SK-N-SH (cell line): ENCODE data around the gene CRP. TPM values are rescaled to one million over a fixed set of nuclear protein-coding genes. Genes with fewer than 3 reads are reported as not detected.

ENCODE experiments used
- CTCF ChIA-PET: fragments of 300-600, 350-600 bp; formaldehyde crosslinking; extraction: SDS; loops from one replicate; lab custom pipeline; 2021; lab: Yijun Ruan, JAX
- POLR2A ChIA-PET: fragments of 350-600 bp; sonication (Branson Sonifier 250); formaldehyde crosslinking; extraction: SDS; loops from one replicate; lab custom pipeline; 2020; ENCODE audit warnings: antibody characterized with exemption, inconsistent platforms; lab: Yijun Ruan, JAX
- DNase-seq: peaks from one replicate; pipeline ENCODE4 v3.0.0; 2012
- H2AFZ ChIP-seq: fragments of 200-600 bp; sonication (generic); 2 replicates; pipeline ENCODE4 v1.8.1; 2016; ENCODE audit warnings: antibody characterized with exemption, mild to moderate bottlenecking, low read depth
- H3F3A ChIP-seq: fragments of 200-600 bp; sonication (generic); replicated peaks from 2 replicates; pipeline ENCODE3; 2016; ENCODE audit warnings: antibody characterized with exemption, mild to moderate bottlenecking; ENCODE audit not compliant: insufficient read depth
- H3K27ac ChIP-seq, 2 experiments: fragments of 200-500 bp in 1 of 2; fragments of 200-600 bp in 1 of 2; sonication (Bioruptor generic) in 1 of 2; sonication (generic), shearing (Covaris generic) in 1 of 2; 2 replicates each; pipeline versions ENCODE4 v1.5.1 to v1.6.1; 2014 to 2016; ENCODE audit warnings: low read depth in 2 of 2, inconsistent platforms in 1 of 2, low read length in 1 of 2, mild to moderate bottlenecking in 1 of 2, mixed read lengths in 1 of 2
- H3K27me3 ChIP-seq: fragments of 200-600 bp; sonication (generic), shearing (Covaris generic); 2 replicates; pipeline ENCODE4 v1.6.1; 2016; ENCODE audit warnings: mixed run types; ENCODE audit not compliant: insufficient read depth
- H3K36me3 ChIP-seq, 2 experiments: fragments of 200-500 bp in 1 of 2; fragments of 200-600 bp in 1 of 2; sonication (Bioruptor generic) in 1 of 2; sonication (generic) in 1 of 2; replicated peaks in 1 of 2; 2 replicates each; pipeline versions ENCODE3 to v1.5.1; 2014 to 2016; ENCODE audit warnings: low read length in 1 of 2, mild to moderate bottlenecking in 1 of 2; ENCODE audit not compliant: insufficient read depth in 2 of 2, control insufficient read depth in 1 of 2
- H3K4me1 ChIP-seq, 2 experiments: fragments of 200-500 bp in 1 of 2; fragments of 200-600 bp in 1 of 2; sonication (Bioruptor generic) in 1 of 2; sonication (generic), shearing (Covaris generic) in 1 of 2; 2 replicates each; pipeline versions ENCODE4 v1.5.1 to v1.6.1; 2014 to 2016; ENCODE audit warnings: low read depth in 1 of 2, low read length in 1 of 2, mixed run types in 1 of 2; ENCODE audit not compliant: insufficient read depth in 2 of 2, control insufficient read depth in 1 of 2
- H3K4me2 ChIP-seq: fragments of 200-600 bp; sonication (generic), shearing (Covaris generic); 2 replicates; pipeline ENCODE4 v1.6.1; 2017; ENCODE audit warnings: mixed run types
- H3K4me3 ChIP-seq, 2 experiments: fragments of 200-500 bp in 1 of 2; fragments of 200-600 bp in 1 of 2; sonication (Bioruptor generic) in 1 of 2; sonication (generic), shearing (Covaris generic) in 1 of 2; 2 replicates each; pipeline versions ENCODE4 v1.5.1 to v1.8.1; 2014 to 2016; ENCODE audit warnings: low read depth in 2 of 2, inconsistent platforms in 1 of 2, low read length in 1 of 2, mild to moderate bottlenecking in 1 of 2, mixed read lengths in 1 of 2, moderate library complexity in 1 of 2
- H3K79me2 ChIP-seq: fragments of 200-600 bp; sonication (generic); 2 replicates; pipeline ENCODE4 v1.8.1; 2017; ENCODE audit warnings: mild to moderate bottlenecking; ENCODE audit not compliant: insufficient read depth
- H3K9ac ChIP-seq: fragments of 200-600 bp; sonication (generic); 2 replicates; pipeline ENCODE4 v1.6.1; 2017; ENCODE audit warnings: mixed run types
- H3K9me2 ChIP-seq: fragments of 200-600 bp; sonication (generic); 2 replicates; pipeline ENCODE4 v1.6.1; 2017; ENCODE audit warnings: mixed run types
- H3K9me3 ChIP-seq: fragments of 200-600 bp; sonication (generic); 2 replicates; pipeline ENCODE4 v1.6.1; 2017; ENCODE audit warnings: mixed run types, mild to moderate bottlenecking, moderate library complexity
- H4K20me1 ChIP-seq: fragments of 200-600 bp; sonication (generic); 2 replicates; pipeline ENCODE4 v1.6.1; 2017; ENCODE audit warnings: mild to moderate bottlenecking, mixed run types; ENCODE audit not compliant: insufficient read depth
- CHD2 ChIP-seq: fragments of 150-350 bp; IDR thresholded peaks from 2 replicates; pipeline ENCODE4 v1.6.1; 2018; ENCODE audit warnings: low read length; ENCODE audit not compliant: partially characterized antibody
- CTCF ChIP-seq: fragments of 200-600 bp; sonication (generic); IDR thresholded peaks from 2 replicates; pipeline ENCODE4 v1.6.1; 2017; ENCODE audit warnings: antibody characterized with exemption, mild to moderate bottlenecking, moderate library complexity
- FOSL2 ChIP-seq: IDR thresholded peaks from 2 replicates; pipeline ENCODE4 v1.4.0; 2012; ENCODE audit warnings: low read depth, mild to moderate bottlenecking, moderate library complexity, borderline replicate concordance
- FOXJ3 ChIP-seq: sonication (generic); formaldehyde crosslinking; IDR thresholded peaks from 2 replicates; pipeline ENCODE4 v1.5.1; 2020; ENCODE audit warnings: mild to moderate bottlenecking, missing genetic modification reagents
- FOXM1 ChIP-seq: IDR thresholded peaks from 2 replicates; pipeline ENCODE4 v1.4.0; 2012; ENCODE audit warnings: low read depth, mild to moderate bottlenecking
- GABPA ChIP-seq: IDR thresholded peaks from 2 replicates; pipeline ENCODE4 v1.4.0; 2012; ENCODE audit warnings: low read depth, mild to moderate bottlenecking
- GATA2 ChIP-seq: sonication (generic); formaldehyde crosslinking; IDR thresholded peaks from 2 replicates; pipeline ENCODE4 v1.5.0; 2020; ENCODE audit warnings: mild to moderate bottlenecking, missing genetic modification reagents
- MEF2A ChIP-seq: IDR thresholded peaks from 2 replicates; pipeline ENCODE4 v1.4.0; 2012; ENCODE audit warnings: low read depth, borderline replicate concordance
- RAD21 ChIP-seq: IDR thresholded peaks from 2 replicates; pipeline ENCODE4 v1.6.1; 2012; ENCODE audit warnings: mild to moderate bottlenecking, low read length
- RFX5 ChIP-seq: IDR thresholded peaks from 2 replicates; pipeline ENCODE4 v1.6.1; 2012; ENCODE audit warnings: mild to moderate bottlenecking, improper control_type of control experiment, low read length
- SIN3A ChIP-seq: IDR thresholded peaks from 2 replicates; pipeline ENCODE4 v1.6.1; 2012; ENCODE audit warnings: low read depth, mild to moderate bottlenecking, low read length, moderate library complexity, borderline replicate concordance
- SMC3 ChIP-seq: IDR thresholded peaks from 2 replicates; pipeline ENCODE4 v1.6.1; 2012; ENCODE audit warnings: low read depth, low read length, improper control_type of control experiment
- TAF1 ChIP-seq: IDR thresholded peaks from 2 replicates; pipeline ENCODE4 v1.6.1; 2012; ENCODE audit warnings: low read depth, mild to moderate bottlenecking, low read length, moderate library complexity, borderline replicate concordance
- TCF12 ChIP-seq: IDR thresholded peaks from 2 replicates; pipeline ENCODE4 v1.4.0; 2012
- TEAD4 ChIP-seq: IDR thresholded peaks from 2 replicates; pipeline ENCODE4 v1.4.0; 2012; ENCODE audit warnings: mild to moderate bottlenecking, borderline replicate concordance; ENCODE audit not compliant: insufficient read depth
- YY1 ChIP-seq: IDR thresholded peaks from 2 replicates; pipeline ENCODE4 v1.4.0; 2012; ENCODE audit warnings: low read depth, mild to moderate bottlenecking
- WGBS: methylation state at CpG from one replicate; pipeline ENCODE4 v1.1.6; 2017; ENCODE audit warnings: low lambda C conversion rate; 5-methylcytosine and 5-hydroxymethylcytosine counted together
- polyA plus RNA-seq, 3 experiments: library from polyadenylated mRNA; depleted of rRNA; stranded (reverse); fragments of >200 nt; gene quantifications; 2 replicates each; pipeline ENCODE4 v1.2.3, GENCODE V29; 2012
- TF ChIP-seq, protein P1 (sequence below): IDR thresholded peaks from 2 replicates; pipeline ENCODE4 v1.6.1; 2012; ENCODE audit warnings: mild to moderate bottlenecking, low read depth, low read length, moderate library complexity

Gene CRP
- polyA plus RNA-seq, 1 of the 3 experiments (the other 2 are of a cell fraction): not detected

DNA sequence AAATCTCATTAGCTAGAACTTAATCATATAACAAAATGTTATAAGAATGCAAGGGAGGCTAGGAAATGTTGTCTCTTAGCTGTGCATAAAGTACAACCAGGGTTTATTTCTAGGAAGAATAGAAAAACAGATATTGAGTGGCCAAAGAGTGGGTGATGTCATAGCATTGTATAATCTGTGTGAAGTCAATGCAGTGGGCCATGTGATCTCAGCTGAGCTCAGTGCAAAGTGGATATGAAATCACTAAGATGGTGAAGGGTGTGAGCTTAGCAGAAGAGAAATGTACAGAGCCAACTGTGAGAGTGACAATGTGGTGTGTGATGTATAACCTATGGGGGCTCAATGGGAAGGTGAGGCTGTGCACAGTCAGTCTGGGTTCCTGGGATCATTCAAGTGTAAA, 36.6 kb upstream of the CRP start (continued):
- TF ChIP-seq CTCF (no peak), CHD2 (no peak)

DNA sequence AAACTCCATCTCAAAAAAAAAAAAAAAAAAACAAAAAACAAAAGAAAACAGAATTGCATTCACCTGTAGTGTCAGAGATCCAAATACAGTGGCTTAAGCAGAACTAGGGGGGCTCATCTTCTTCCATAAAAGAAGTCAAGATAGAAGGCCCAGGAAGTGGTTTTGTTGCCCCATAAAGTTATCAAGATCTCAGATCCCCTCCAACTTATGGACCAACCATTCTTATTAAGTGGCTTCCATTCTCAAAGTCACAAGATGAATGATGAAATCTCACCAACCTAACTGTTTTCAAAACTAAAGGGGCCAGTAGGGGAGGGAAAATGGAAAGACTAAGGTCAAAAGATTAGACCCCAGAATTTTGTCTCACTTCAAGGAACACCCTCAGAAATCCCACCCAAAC, 36.2 kb upstream of the CRP start:
- H3K27ac ChIP-seq: no peak overlapping the region
- H3K79me2 ChIP-seq: no peaks in the 10 kb centered on the region
- H3K36me3 ChIP-seq: no peaks in the 10 kb centered on the region
- no peak overlapping the region for H3K4me3 ChIP-seq
- no peaks in the 10 kb centered on the region for H3K4me1 ChIP-seq
- ChIA-PET CTCF (no interaction called here), POLR2A (no interaction called here)
- no peak overlapping the region for H3K4me2 ChIP-seq
- H3K27me3 ChIP-seq: peaks cover 8% of the 10 kb centered on the region; the same call in 1 of the 2 replicates
- no peak for TF ChIP-seq MEF2A
- no peak for TF ChIP-seq GATA2
- TF ChIP-seq TAF1: no peak
- TF ChIP-seq FOSL2: no peak
- TF ChIP-seq RFX5: no peak
- no peak for TF ChIP-seq RAD21
- no peak for TF ChIP-seq YY1
- no peak for TF ChIP-seq TEAD4
- TF ChIP-seq FOXJ3 (CRISPR knock-in tag): no peak
- no peak for TF ChIP-seq FOXM1
- TF ChIP-seq SIN3A: no peak
- TF ChIP-seq CTCF: no peak
- no peak for TF ChIP-seq SMC3
- DNase-seq: no peak
- no peak overlapping the region for H2AFZ ChIP-seq
- no peaks in the 10 kb centered on the region for H3F3A ChIP-seq
- H3K9me2 ChIP-seq: no peaks in the 10 kb centered on the region
- no peaks in the 10 kb centered on the region for H3K9me3 ChIP-seq
- no peaks in the 10 kb centered on the region for H4K20me1 ChIP-seq
- H3K9ac ChIP-seq: no peak overlapping the region

- no peaks in the 10 kb centered on the region for H3K36me3 ChIP-seq
- no peak overlapping the region for H3K27ac ChIP-seq
- H3K9ac ChIP-seq: no peak overlapping the region
- H3K4me2 ChIP-seq: no peak overlapping the region
- DNase-seq: no peak
- H2AFZ ChIP-seq: no peak overlapping the region
- ChIA-PET CTCF (no interaction called here), POLR2A (no interaction called here)
- no peaks in the 10 kb centered on the region for H3K9me2 ChIP-seq
- H3K9me3 ChIP-seq: no peaks in the 10 kb centered on the region
- no peaks in the 10 kb centered on the region for H3K4me1 ChIP-seq
- H3F3A ChIP-seq: no peaks in the 10 kb centered on the region
- H4K20me1 ChIP-seq: no peaks in the 10 kb centered on the region
- peaks cover 8% of the 10 kb centered on the region; the same call in 1 of the 2 replicates for H3K27me3 ChIP-seq
- WGBS: 10% methylated on average over 2 of the region's 2 CpGs
- no peaks in the 10 kb centered on the region for H3K79me2 ChIP-seq
- no peak overlapping the region for H3K4me3 ChIP-seq
- TF ChIP-seq CTCF (no peak), TCF12 (no peak), GATA2 (no peak), GABPA (no peak), SIN3A (no peak)
- TF ChIP-seq, protein P1, sequence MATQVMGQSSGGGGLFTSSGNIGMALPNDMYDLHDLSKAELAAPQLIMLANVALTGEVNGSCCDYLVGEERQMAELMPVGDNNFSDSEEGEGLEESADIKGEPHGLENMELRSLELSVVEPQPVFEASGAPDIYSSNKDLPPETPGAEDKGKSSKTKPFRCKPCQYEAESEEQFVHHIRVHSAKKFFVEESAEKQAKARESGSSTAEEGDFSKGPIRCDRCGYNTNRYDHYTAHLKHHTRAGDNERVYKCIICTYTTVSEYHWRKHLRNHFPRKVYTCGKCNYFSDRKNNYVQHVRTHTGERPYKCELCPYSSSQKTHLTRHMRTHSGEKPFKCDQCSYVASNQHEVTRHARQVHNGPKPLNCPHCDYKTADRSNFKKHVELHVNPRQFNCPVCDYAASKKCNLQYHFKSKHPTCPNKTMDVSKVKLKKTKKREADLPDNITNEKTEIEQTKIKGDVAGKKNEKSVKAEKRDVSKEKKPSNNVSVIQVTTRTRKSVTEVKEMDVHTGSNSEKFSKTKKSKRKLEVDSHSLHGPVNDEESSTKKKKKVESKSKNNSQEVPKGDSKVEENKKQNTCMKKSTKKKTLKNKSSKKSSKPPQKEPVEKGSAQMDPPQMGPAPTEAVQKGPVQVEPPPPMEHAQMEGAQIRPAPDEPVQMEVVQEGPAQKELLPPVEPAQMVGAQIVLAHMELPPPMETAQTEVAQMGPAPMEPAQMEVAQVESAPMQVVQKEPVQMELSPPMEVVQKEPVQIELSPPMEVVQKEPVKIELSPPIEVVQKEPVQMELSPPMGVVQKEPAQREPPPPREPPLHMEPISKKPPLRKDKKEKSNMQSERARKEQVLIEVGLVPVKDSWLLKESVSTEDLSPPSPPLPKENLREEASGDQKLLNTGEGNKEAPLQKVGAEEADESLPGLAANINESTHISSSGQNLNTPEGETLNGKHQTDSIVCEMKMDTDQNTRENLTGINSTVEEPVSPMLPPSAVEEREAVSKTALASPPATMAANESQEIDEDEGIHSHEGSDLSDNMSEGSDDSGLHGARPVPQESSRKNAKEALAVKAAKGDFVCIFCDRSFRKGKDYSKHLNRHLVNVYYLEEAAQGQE: no peak
These were observed 35.2 kb upstream of the CRP start for GRCh38 chr1:159749630-159750029.
